Body of pancreas (tissue), 4 donors: ENCODE data around the gene TACC2.

Experiments used
- POLR2A ChIP-seq, 3 donors: fragments of 450-650 bp; IDR thresholded peaks; one replicate each; pipeline ENCODE4 v1.6.1; 2016; ENCODE audit warnings: antibody characterized with exemption in 3 of 3, mild to moderate bottlenecking in 2 of 3
- TF ChIP-seq, protein P1 (sequence below), 7 experiments: fragments of 450-650 bp in 4 of 7; fragments of 200-600 bp in 3 of 7; sonication (generic) in 3 of 7; IDR thresholded peaks; one replicate each; pipeline ENCODE4 v1.5.1; 2016 to 2019; ENCODE audit warnings: antibody characterized with exemption in 7 of 7

DNA sequence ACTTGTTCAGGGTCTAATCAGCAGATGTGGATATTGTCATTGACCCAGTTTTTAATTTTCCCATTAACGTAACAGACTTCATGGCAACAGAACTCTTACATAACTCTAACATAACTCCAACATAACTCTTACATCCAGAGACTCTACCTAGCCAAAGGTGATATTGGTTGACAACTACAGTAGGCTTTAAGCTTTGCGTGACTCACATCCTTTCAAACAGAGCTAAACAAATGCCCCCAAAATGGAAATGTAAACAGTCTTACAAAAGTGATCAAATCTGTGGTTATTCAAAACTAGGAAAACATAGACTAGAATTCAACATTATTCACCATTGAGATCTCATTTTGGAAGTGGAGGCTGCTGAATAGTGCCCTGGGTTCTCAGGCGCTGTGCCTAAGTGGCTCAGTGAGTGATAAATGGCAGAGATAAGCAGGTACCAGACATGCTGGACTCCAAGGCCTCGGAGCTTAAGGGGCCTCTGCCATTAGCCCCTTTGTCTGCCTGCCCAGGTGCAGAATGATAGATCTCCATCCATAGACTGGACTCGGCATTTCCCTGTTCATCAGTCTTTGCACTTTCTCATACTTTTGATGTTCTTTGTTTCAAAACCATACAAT is 247.8 kb downstream of the TACC2 start:
- TF ChIP-seq, protein P1, sequence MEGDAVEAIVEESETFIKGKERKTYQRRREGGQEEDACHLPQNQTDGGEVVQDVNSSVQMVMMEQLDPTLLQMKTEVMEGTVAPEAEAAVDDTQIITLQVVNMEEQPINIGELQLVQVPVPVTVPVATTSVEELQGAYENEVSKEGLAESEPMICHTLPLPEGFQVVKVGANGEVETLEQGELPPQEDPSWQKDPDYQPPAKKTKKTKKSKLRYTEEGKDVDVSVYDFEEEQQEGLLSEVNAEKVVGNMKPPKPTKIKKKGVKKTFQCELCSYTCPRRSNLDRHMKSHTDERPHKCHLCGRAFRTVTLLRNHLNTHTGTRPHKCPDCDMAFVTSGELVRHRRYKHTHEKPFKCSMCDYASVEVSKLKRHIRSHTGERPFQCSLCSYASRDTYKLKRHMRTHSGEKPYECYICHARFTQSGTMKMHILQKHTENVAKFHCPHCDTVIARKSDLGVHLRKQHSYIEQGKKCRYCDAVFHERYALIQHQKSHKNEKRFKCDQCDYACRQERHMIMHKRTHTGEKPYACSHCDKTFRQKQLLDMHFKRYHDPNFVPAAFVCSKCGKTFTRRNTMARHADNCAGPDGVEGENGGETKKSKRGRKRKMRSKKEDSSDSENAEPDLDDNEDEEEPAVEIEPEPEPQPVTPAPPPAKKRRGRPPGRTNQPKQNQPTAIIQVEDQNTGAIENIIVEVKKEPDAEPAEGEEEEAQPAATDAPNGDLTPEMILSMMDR (IDR thresholded peaks at IDR 0.05) = no peak
- TF ChIP-seq POLR2A (IDR thresholded peaks at IDR 0.05) = no peak
